ENCODE results near the gene ADK. TPM values are rescaled to one million over a fixed set of nuclear protein-coding genes. Genes with fewer than 3 reads are reported as not detected.

ADK gene
- polyA plus RNA-seq, 1 experiment = 41.9 TPM

- H3K27me3 ChIP-seq (ENCODE audit: control insufficient read depth, insufficient read depth, low read length) = no peaks in the 10 kb centered on the region
- H3K4me3 ChIP-seq (ENCODE audit: low read depth, low read length) = no peak overlapping the region
- DNase-seq (ENCODE audit: low read depth, low spot score) = no peak
- ChIA-PET CTCF (interaction anchor here (1.0 kb wide), 1 partner anchor 9 kb away, joined by 8 read pairs; no protein-coding TSS in a partner anchor), POLR2A (no interaction called here)
- H3K9me3 ChIP-seq (ENCODE audit: control insufficient read depth, insufficient read depth, low read length) = peaks cover 3% of the 10 kb centered on the region; the same call in 1 of the 2 replicates
- no peak overlapping the region for H3K27ac ChIP-seq (ENCODE audit: low read depth, low read length)
- TF ChIP-seq CTCF (IDR thresholded peaks at IDR 0.05; ENCODE audit: low read depth, low read length) = no peak
Observed at GRCh38 chr10:74507951-74508350, 356.9 kb downstream of the ADK start.

GRCh38 chr10:74510594-74510993, 359.6 kb downstream of the ADK start:
- H3K9me3 ChIP-seq (ENCODE audit: control insufficient read depth, insufficient read depth, low read length) = peaks cover 12% of the 10 kb centered on the region
- POLR2A ChIA-PET = no interaction called here
- no peak for TF ChIP-seq CTCF (IDR thresholded peaks at IDR 0.05; ENCODE audit: low read depth, low read length)
- no peaks in the 10 kb centered on the region for H3K27me3 ChIP-seq (ENCODE audit: control insufficient read depth, insufficient read depth, low read length)
- DNase-seq (ENCODE audit: low read depth, low spot score) = no peak
- CTCF ChIA-PET = no interaction called here
- no peak overlapping the region for H3K4me3 ChIP-seq (ENCODE audit: low read depth, low read length)
- H3K27ac ChIP-seq (ENCODE audit: low read depth, low read length) = no peak overlapping the region

GRCh38 chr10:74511051-74511450, 360.0 kb downstream of the ADK start:
- ChIA-PET CTCF (no interaction called here), POLR2A (no interaction called here)
- no peak for TF ChIP-seq CTCF (IDR thresholded peaks at IDR 0.05; ENCODE audit: low read depth, low read length)
- no peak overlapping the region for H3K27ac ChIP-seq (ENCODE audit: low read depth, low read length)
- H3K9me3 ChIP-seq (ENCODE audit: control insufficient read depth, insufficient read depth, low read length) = peaks cover 12% of the 10 kb centered on the region
- no peak overlapping the region for H3K4me3 ChIP-seq (ENCODE audit: low read depth, low read length)
- DNase-seq (ENCODE audit: low read depth, low spot score) = no peak
- no peaks in the 10 kb centered on the region for H3K27me3 ChIP-seq (ENCODE audit: control insufficient read depth, insufficient read depth, low read length)

GRCh38 chr10:74514322-74514721, 363.3 kb downstream of the ADK start:
- Histone ChIP-seq H3K9me3 (ENCODE audit: control insufficient read depth, insufficient read depth, low read length) (peaks cover 12% of the 10 kb centered on the region), H3K4me3 (ENCODE audit: low read depth, low read length) (no peak overlapping the region), H3K27me3 (ENCODE audit: control insufficient read depth, insufficient read depth, low read length) (no peaks in the 10 kb centered on the region), H3K27ac (ENCODE audit: low read depth, low read length) (no peak overlapping the region)
- TF ChIP-seq CTCF (IDR thresholded peaks at IDR 0.05; ENCODE audit: low read depth, low read length) = no peak
- DNase-seq (ENCODE audit: low read depth, low spot score) = no peak
- ChIA-PET CTCF (interaction anchor here (0.6 kb wide), 1 partner anchor 526 kb away, joined by 4 read pairs; no protein-coding TSS in a partner anchor), POLR2A (no interaction called here)

GRCh38 chr10:74518061-74518460, 367.0 kb downstream of the ADK start:
- DNase-seq (ENCODE audit: low read depth, low spot score) = no peak
- POLR2A ChIA-PET = interaction anchor here (0.6 kb wide), 1 partner anchor 87 kb away, joined by 6 read pairs; no protein-coding TSS in a partner anchor
- H3K9me3 ChIP-seq (ENCODE audit: control insufficient read depth, insufficient read depth, low read length) = peaks cover 9% of the 10 kb centered on the region
- no peaks in the 10 kb centered on the region for H3K27me3 ChIP-seq (ENCODE audit: control insufficient read depth, insufficient read depth, low read length)
- no peak overlapping the region for H3K4me3 ChIP-seq (ENCODE audit: low read depth, low read length)
- CTCF ChIA-PET = no interaction called here
- no peak for TF ChIP-seq CTCF (IDR thresholded peaks at IDR 0.05; ENCODE audit: low read depth, low read length)
- H3K27ac ChIP-seq (ENCODE audit: low read depth, low read length) = no peak overlapping the region

All from AG04450 (cell line).